Hepatocyte (in vitro differentiated cells): ENCODE measurements around the gene SH3BGRL.

Experiments used
- EZH2 ChIP-seq: fragments of 200-600 bp; sonication (generic); IDR thresholded peaks from 2 replicates; pipeline ENCODE4 v1.6.1; 2016; ENCODE audit warnings: antibody characterized with exemption, mild to moderate bottlenecking, borderline replicate concordance
- TF ChIP-seq, protein P1 (sequence below): fragments of 200-600 bp; sonication (generic); IDR thresholded peaks from 2 replicates; pipeline ENCODE4 v1.5.1; 2016; ENCODE audit warnings: antibody characterized with exemption, mild to moderate bottlenecking; ENCODE audit not compliant: poor library complexity

DNA sequence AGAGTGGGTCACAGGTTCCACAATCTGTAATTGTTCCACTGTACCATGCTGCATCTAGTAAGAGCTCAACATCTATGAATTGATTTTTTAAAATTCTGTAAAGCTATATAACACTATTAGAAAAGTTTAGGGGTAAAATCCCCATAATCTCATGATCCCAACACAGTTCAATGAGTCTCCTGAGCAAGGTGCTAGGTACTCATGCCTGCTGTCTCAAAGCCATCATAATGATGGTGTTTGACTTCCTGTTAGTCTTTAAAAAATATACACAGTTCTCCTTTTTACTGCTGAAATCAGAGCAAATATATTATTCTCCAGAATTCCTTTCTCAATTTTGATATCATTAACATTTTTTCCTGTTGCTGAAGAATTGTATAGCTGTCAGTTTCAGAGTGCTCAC lies 55.9 kb downstream of the SH3BGRL start:
- TF ChIP-seq EZH2, result no peak
- TF ChIP-seq, protein P1, sequence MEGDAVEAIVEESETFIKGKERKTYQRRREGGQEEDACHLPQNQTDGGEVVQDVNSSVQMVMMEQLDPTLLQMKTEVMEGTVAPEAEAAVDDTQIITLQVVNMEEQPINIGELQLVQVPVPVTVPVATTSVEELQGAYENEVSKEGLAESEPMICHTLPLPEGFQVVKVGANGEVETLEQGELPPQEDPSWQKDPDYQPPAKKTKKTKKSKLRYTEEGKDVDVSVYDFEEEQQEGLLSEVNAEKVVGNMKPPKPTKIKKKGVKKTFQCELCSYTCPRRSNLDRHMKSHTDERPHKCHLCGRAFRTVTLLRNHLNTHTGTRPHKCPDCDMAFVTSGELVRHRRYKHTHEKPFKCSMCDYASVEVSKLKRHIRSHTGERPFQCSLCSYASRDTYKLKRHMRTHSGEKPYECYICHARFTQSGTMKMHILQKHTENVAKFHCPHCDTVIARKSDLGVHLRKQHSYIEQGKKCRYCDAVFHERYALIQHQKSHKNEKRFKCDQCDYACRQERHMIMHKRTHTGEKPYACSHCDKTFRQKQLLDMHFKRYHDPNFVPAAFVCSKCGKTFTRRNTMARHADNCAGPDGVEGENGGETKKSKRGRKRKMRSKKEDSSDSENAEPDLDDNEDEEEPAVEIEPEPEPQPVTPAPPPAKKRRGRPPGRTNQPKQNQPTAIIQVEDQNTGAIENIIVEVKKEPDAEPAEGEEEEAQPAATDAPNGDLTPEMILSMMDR, result no peak
